ENCODE results near the gene MPL. TPM values are rescaled to one million over a fixed set of nuclear protein-coding genes. Genes with fewer than 3 reads are reported as not detected.

MPL gene
- total RNA-seq, 1 experiment from 2014 or later = not detected

DNA sequence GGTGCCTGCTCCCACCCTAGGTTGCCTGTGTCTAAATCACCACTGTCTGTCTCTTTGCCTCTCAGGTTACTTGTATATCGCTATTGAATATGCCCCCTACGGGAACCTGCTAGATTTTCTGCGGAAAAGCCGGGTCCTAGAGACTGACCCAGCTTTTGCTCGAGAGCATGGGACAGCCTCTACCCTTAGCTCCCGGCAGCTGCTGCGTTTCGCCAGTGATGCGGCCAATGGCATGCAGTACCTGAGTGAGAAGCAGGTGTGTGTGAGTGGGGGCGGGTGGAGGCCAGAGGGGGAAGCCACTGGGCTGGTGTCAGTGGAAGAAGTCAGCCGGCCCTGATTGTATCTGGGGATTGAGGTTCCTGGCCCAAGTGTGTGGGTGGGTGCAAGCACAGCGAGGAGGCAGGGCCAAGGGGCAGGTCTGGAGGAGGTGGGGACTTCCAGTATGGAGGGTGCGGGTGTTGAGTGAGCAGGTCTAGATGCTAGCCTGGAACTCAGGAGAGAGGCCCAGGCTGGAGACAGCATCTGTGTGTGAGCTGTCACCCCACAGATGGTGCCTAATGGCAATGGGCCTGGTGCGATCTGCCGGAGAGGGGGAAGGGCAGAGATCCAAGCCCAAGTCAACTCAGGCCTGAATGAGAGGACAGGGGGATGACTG, 19.7 kb upstream of the MPL start (continued):
- no peak for TF ChIP-seq ZBTB33 (IDR thresholded peaks at IDR 0.05; ENCODE audit: extremely low read depth, insufficient replicate concordance, low read length)
- no peak for TF ChIP-seq YY1 (IDR thresholded peaks at IDR 0.05; ENCODE audit: extremely low read depth, insufficient replicate concordance, low read depth, low read length)
- no peak for TF ChIP-seq POLR2A (IDR thresholded peaks at IDR 0.05; ENCODE audit: borderline replicate concordance, extremely low read depth, insufficient read depth, insufficient read length)
- TF ChIP-seq JUND (IDR thresholded peaks at IDR 0.05) = no peak
- TF ChIP-seq, protein P1, sequence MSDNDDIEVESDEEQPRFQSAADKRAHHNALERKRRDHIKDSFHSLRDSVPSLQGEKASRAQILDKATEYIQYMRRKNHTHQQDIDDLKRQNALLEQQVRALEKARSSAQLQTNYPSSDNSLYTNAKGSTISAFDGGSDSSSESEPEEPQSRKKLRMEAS (IDR thresholded peaks at IDR 0.05) = no peak
- TF ChIP-seq CBX3 (IDR thresholded peaks at IDR 0.05; ENCODE audit: low read depth) = no peak

DNA sequence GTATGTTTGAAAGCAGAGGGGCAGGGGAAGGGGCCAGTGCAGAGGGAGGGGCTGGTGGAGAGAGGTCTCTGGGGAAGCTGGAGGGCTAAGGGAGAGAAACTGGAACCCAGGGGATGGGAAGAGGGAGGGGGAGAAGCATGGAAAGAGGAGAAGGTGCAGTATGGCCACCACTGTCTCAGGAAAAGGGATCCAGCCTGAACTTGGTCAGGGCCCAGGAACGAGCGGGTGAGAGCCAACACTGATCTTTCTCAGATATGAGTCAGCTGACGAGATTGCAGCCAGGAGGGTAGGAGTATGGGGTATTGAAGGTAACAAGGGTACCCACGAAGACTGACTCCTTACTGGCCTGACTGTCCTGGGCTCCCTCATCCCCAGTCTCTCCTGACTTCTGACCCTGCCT, 18.8 kb upstream of the MPL start:
- Histone ChIP-seq H3K9me2 (ENCODE audit: insufficient read depth) (no peaks in the 10 kb centered on the region), H3K9ac (ENCODE audit: low read length) (no peak overlapping the region), H3K4me3 (replicated peaks in 1 of 2; ENCODE audit: low read depth in 1 of 2, low read length in 2 of 2) (no peak overlapping the region), H3K9me3 (ENCODE audit: control insufficient read depth in 1 of 2, insufficient read depth in 1 of 2, low read depth in 1 of 2, low read length in 2 of 2) (no peaks in the 10 kb centered on the region), H3K36me3 (ENCODE audit: control insufficient read depth in 1 of 2, insufficient read depth in 2 of 2, low read length in 2 of 2) (no peaks in the 10 kb centered on the region), H3K79me2 (ENCODE audit: insufficient read depth, low read length) (no peaks in the 10 kb centered on the region), H3K27ac (ENCODE audit: low read depth, low read length) (no peak overlapping the region), H3K27me3 (ENCODE audit: insufficient read depth, low read length) (no peaks in the 10 kb centered on the region), H2AFZ (ENCODE audit: low read depth, low read length, poor library complexity, severe bottlenecking) (no peak overlapping the region), H4K20me1 (ENCODE audit: insufficient read depth) (no peaks in the 10 kb centered on the region), H3K4me1 (ENCODE audit: control insufficient read depth in 1 of 2, insufficient read depth in 2 of 2, low read length in 2 of 2) (peaks cover 0 to 27% of the 10 kb centered on the region in 2 experiments; a peak in 2 of 4 replicates), H3K4me2 (ENCODE audit: low read length) (no peak overlapping the region)
- TF ChIP-seq SIN3A (IDR thresholded peaks at IDR 0.05; ENCODE audit: low read depth) = no peak
- no peak for TF ChIP-seq EZH2 (IDR thresholded peaks at IDR 0.05)
- no peak for TF ChIP-seq CEBPB (IDR thresholded peaks at IDR 0.05; ENCODE audit: low read depth)
- no peak for TF ChIP-seq SRF (IDR thresholded peaks at IDR 0.05; ENCODE audit: low read depth)
- TF ChIP-seq EZH2phosphoT487 (IDR thresholded peaks at IDR 0.05; ENCODE audit: borderline replicate concordance) = no peak
- no peak for TF ChIP-seq YY1 (IDR thresholded peaks at IDR 0.05; ENCODE audit: extremely low read depth, insufficient replicate concordance, low read depth, low read length)
- TF ChIP-seq CBX3 (IDR thresholded peaks at IDR 0.05; ENCODE audit: low read depth) = no peak
- TF ChIP-seq TCF7L2 (IDR thresholded peaks at IDR 0.05; ENCODE audit: borderline replicate concordance, extremely low read depth, insufficient read depth, insufficient read length) = no peak
- no peak for TF ChIP-seq ELF1 (IDR thresholded peaks at IDR 0.05; ENCODE audit: borderline replicate concordance, low read depth)
- no peak for TF ChIP-seq SP1 (IDR thresholded peaks at IDR 0.05; ENCODE audit: low read depth)
- TF ChIP-seq ATF3 (IDR thresholded peaks at IDR 0.05) = no peak
- TF ChIP-seq FOSL1 (IDR thresholded peaks at IDR 0.05; ENCODE audit: low read depth) = no peak
- TF ChIP-seq ZNF274 (IDR thresholded peaks at IDR 0.05; ENCODE audit: low read depth, low read length) = no peak
- TF ChIP-seq ZBTB33 (IDR thresholded peaks at IDR 0.05; ENCODE audit: extremely low read depth, insufficient replicate concordance, low read length) = no peak
- TF ChIP-seq JUND (IDR thresholded peaks at IDR 0.05) = no peak
- ChIA-PET CTCF (no interaction called here), RAD21 (ENCODE audit: low non-redundant PET in 1 of 2, low total read pairs in 2 of 2, uncharacterized antibody in 2 of 2, unreplicated experiment in 2 of 2) (no interaction called here), POLR2A (no interaction called here)
- no TSS peak for BruUV-seq (replicated peaks)
- intact Hi-C loops (cut with micrococcal nuclease) = no loop called here
- ATAC-seq (no peak), DNase-seq (ENCODE audit: low read depth, low spot score) (no peak)
